ENCODE data around the gene MYL3.

Gene MYL3

GRCh38 chr3:46900007-46900292, 36.7 kb upstream of the MYL3 start:
- DNase-seq (ENCODE audit: extremely low read depth in 1 of 2, low read depth in 1 of 2), result no peak

GRCh38 chr3:46899151-46900006, 36.1 kb upstream of the MYL3 start:
- DNase-seq (ENCODE audit: extremely low read depth in 1 of 2, low read depth in 1 of 2), result no peak

GRCh38 chr3:46898321-46899150, 35.3 kb upstream of the MYL3 start:
- DNase-seq (ENCODE audit: extremely low read depth in 1 of 2, low read depth in 1 of 2), result no peak

GRCh38 chr3:46897829-46898320, 34.6 kb upstream of the MYL3 start:
- no peak for DNase-seq (ENCODE audit: extremely low read depth in 1 of 2, low read depth in 1 of 2)

- DNase-seq (ENCODE audit: extremely low read depth in 1 of 2, low read depth in 1 of 2), result no peak
These were observed 33.8 kb upstream of the MYL3 start for GRCh38 chr3:46897031-46897430.

GRCh38 chr3:46896386-46896785, 33.1 kb upstream of the MYL3 start:
- DNase-seq (ENCODE audit: extremely low read depth in 1 of 2, low read depth in 1 of 2), result no peak

GRCh38 chr3:46895761-46896160, 32.5 kb upstream of the MYL3 start:
- DNase-seq (ENCODE audit: extremely low read depth in 1 of 2, low read depth in 1 of 2), result no peak

GRCh38 chr3:46895204-46895660, 32.0 kb upstream of the MYL3 start:
- DNase-seq (ENCODE audit: extremely low read depth in 1 of 2, low read depth in 1 of 2), result peak; percentile 38 to 72

- no peak for DNase-seq (ENCODE audit: extremely low read depth in 1 of 2, low read depth in 1 of 2)
These were observed 31.0 kb upstream of the MYL3 start for GRCh38 chr3:46894256-46894655.

GRCh38 chr3:46893763-46894162, 30.5 kb upstream of the MYL3 start:
- DNase-seq (ENCODE audit: extremely low read depth in 1 of 2, low read depth in 1 of 2), result no peak

GRCh38 chr3:46893146-46893748, 30.0 kb upstream of the MYL3 start:
- DNase-seq (ENCODE audit: extremely low read depth in 1 of 2, low read depth in 1 of 2), result no peak

GRCh38 chr3:46892285-46893145, 29.3 kb upstream of the MYL3 start:
- no peak for DNase-seq (ENCODE audit: extremely low read depth in 1 of 2, low read depth in 1 of 2)

- no peak for DNase-seq (ENCODE audit: extremely low read depth in 1 of 2, low read depth in 1 of 2)
These were observed 27.9 kb upstream of the MYL3 start for GRCh38 chr3:46891132-46891531.

- DNase-seq (ENCODE audit: extremely low read depth in 1 of 2, low read depth in 1 of 2), result no peak
These were observed 26.9 kb upstream of the MYL3 start for GRCh38 chr3:46890132-46890531.

- no peak for DNase-seq (ENCODE audit: extremely low read depth in 1 of 2, low read depth in 1 of 2)
These were observed 26.3 kb upstream of the MYL3 start for GRCh38 chr3:46889381-46890110.

- no peak for DNase-seq (ENCODE audit: extremely low read depth in 1 of 2, low read depth in 1 of 2)
These were observed 25.5 kb upstream of the MYL3 start for GRCh38 chr3:46888705-46889104.

- no peak for DNase-seq (ENCODE audit: extremely low read depth in 1 of 2, low read depth in 1 of 2)
These were observed 24.8 kb upstream of the MYL3 start for GRCh38 chr3:46887980-46888494.

GRCh38 chr3:46885612-46886011, 22.4 kb upstream of the MYL3 start:
- no peak for DNase-seq (ENCODE audit: extremely low read depth in 1 of 2, low read depth in 1 of 2)

GRCh38 chr3:46884929-46885328, 21.7 kb upstream of the MYL3 start:
- DNase-seq (ENCODE audit: extremely low read depth in 1 of 2, low read depth in 1 of 2), result no peak

GRCh38 chr3:46884427-46884826, 21.2 kb upstream of the MYL3 start:
- DNase-seq (ENCODE audit: extremely low read depth in 1 of 2, low read depth in 1 of 2), result no peak
